Activated CD8-positive, alpha-beta memory T cell treated with anti-CD3 and anti-CD28 coated beads, Interleukin-2, amount 50 U/mL, for 48 hours (primary cell): ENCODE data around the gene VPS35L.
"Not testable (repeated sequence)": the region's sequence is repeated elsewhere in the genome, so short reads cannot be mapped to it uniquely, and the experiment has no call there.

Experiments
- DNase-seq: peaks from one replicate; pipeline ENCODE4 v3.0.0-alpha.2; 2020

Gene VPS35L

DNA sequence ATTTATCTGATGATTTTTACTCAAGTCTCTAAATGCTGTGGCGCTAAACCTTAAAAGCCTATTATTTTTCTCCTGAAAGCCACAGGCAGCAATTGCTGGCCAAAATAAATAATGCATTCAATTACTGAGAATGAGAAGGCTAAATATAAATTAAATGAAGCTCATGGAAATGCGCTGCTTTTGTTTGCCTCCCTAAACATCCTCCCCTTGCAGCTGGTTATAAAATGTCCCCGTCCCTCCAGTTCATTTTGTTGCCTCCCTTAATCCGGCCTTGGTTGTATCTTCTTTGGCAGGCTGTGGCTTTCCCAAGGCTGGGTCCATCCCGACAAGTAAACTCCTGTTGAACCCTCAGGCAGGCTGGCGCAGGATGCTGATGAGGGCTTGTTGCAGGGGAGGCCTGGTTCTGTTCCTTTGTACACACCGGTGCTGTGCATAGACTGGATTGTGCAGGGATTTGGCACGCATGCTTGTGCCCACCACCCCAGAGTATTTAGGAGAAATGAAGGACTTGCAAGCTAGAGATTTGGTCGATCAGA lies 99.8 kb downstream of the VPS35L start:
- DNase-seq, result no peak

DNA sequence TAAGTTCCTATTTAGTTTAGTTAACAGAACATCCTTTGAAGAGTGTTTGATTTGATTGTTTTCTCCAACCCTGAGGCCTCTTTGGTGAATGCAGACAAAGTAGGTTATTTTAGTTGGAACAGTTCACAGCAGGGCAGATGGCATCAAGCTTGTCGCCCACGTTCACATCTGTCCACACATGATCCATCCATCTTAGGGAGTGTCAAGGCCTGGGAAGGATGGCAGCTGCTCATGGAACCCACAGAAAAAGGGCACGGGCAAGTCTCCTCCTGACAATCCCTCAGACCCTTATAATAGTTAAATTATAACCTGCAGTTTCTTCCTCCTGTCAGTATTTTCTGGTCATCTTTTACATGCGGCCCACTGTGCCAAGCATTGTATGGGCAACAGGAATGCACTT lies 102.3 kb downstream of the VPS35L start:
- DNase-seq, result no peak

DNA sequence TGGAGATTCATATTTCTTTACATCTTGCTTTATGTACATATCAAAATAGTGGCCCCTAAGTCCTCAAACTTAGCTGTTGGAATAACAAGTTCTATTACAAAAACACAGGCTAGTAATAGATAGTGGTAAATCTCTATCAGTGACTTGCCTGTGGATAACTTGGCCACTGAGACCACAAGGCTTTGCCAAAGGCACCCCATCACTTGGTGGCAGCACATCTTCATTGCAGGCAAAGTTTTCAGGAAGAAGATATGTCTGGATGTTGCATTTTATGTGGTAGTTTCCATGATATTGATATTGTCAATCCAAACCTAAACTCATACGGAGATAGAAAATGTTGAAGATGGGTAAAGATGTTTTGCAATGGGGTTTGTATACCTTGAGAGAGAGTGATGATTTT lies 104.1 kb downstream of the VPS35L start:
- DNase-seq, result no peak

DNA sequence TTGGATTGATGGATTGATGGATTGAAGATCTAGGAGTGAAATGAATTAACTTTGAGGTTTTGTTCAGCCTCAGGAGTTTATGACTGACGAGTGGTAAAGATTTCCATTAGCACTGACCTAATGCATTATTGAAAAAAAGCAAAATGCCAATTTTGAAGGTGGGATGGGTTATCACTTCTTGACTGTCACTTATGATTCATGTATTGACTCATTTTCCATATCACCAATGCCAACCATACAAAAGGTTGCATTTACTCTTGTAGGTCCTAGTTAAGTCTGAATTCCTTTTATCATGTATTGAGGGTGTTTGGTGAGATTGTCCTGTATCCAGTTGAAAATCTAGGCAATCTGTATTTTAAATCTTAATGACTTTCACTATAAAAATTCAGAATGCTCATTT lies 104.9 kb downstream of the VPS35L start:
- no peak for DNase-seq

DNA sequence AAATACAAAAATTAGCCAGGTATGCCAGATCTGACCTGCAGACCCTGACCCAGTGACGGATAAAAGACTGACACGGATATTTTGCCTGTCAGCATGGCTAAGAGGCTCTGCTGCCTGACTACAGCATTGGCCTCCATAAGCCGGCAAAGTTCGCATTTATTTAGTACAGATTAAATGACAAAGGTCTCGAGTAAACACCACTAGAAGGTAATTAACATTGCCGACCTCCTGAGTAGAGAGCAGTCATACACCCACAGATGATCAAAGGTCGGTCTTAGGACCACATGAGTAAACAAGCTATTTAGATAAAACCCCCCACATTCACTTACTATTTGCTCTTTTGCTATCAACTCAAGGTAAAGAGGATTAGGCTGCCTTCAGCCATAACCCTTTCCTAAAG lies 106.8 kb downstream of the VPS35L start:
- no peak for DNase-seq

DNA sequence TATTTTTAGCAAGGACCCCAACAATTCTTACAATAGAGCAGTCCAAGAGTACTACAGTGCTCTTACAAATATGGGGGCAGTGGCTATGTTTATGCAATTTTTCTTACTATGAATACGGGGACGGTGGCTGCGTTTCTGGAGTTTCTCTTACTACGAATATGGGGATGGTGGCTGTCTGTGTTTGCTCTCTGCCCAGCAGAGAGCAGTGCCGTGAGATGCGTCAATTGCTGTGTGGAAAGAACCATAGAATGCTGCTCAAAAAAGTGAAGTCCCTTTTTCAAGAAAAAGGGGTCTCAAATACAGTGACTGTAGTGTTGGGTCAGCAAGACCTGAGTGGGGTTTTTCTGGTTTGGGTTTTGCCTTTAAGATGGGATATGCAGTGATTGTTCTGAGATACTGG lies 108.7 kb downstream of the VPS35L start:
- DNase-seq, result no peak

DNA sequence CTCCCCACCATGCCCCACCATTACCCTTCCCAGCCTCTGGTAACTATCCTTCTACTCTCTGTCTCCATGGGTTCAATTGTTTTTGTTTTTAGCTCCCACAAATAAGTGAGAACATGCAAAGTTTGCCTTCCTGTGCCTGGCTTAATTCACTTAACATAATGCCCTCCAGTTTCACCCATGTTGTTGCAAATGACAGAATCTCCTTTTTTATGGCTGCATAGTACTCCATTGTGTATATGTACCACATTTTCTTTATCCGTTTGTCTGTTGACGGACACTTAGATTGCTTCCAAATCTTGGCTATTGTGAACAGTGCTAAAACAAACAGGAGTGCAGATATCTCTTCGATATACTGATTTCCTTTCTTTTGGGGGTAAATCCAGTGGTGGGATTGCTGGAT lies 109.8 kb downstream of the VPS35L start:
- DNase-seq, result not testable (repeated sequence)

DNA sequence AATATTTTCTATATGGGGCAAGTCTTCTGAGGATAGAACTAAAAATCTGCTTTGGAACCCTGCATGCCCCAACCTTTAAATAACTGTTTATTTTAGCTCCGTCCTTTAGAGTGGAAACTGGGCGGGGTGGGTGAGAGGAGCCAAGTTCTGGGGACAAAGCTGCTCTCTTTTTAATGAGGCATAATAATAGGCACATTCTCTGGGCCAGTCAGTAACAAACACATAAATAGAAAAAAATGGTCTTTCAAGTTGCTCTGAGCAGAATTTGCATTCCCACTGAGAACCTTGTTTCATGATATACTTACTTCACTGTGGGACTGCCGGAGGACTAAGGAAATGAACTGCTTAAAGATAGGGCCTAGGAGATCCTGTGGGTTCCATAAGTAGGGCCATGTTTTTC lies 111.0 kb downstream of the VPS35L start:
- no peak for DNase-seq

DNA sequence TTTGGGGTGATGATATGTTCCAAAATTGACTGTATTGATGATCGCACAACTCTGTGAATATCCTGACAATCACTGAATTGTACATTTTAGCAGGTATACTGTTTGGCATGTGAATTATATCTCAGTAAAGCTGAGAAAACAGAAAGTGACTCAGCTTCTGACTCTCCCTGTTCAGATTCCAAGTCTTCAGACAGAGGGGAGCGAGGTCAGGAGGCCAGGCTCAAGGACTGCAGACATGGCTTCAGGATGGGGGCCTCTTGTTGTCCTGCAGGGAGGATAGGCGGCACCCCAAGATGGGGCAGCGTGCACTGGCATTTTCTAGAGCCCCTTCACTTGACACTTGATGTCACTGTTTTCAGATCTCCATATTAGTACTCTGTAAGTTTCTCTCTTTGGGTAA lies 116.9 kb downstream of the VPS35L start:
- DNase-seq, result no peak

DNA sequence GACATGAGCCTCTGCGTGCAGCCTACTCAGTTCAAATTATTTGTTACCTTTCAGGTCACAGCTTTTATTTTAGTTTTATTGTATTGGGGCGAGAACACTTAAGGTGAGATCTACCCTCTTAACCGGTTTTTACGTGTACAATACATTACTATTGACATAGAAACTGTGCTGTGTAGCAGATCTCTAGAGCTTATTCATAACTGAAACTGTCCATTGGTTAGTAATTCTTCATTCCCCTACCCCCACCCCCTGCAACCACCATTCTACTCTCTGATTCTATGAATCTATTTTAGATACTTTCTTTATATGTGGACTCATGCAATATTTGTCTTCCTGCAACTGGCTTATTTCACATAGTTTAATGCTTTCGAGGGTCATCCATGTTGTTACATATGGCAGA lies 119.0 kb downstream of the VPS35L start:
- no peak for DNase-seq

DNA sequence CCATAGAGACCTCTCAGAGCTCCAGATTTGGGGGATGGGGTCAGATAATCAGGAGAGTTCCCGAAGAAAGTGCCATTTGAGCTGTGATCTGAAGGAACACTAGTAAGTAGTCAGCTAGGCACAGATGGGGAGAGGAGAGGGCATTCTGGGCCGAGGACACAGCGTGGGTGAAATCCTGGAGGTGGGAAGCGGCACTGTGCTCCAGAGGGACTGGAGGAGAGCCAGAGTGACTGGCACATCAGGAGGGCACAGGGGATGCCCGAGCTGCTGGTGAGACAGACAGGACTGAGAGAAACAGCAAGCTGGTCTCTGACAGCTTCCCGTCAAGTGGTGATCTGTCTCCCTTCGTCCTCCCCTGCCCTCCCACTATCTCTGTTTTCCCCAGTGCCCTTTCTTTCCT lies 121.9 kb downstream of the VPS35L start:
- DNase-seq, result no peak

DNA sequence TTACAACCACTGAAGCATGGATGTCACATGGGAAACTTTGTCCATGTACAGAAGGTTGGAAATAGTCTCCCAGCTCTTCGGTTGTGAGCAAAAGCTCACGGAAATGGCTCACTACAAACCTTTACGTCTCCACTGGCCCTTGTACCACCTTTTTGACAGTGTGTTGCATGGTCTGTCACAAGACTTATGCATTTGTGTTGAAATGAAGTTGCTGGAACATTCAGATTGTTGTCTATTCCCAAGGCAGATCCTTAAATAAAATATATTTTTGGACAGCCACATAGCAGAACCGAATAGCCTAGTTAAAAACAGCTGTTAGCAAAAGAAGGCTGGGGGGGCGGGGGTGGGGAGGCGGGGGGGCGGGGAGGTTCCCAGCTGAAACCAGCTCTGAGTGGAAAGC lies 123.3 kb downstream of the VPS35L start:
- DNase-seq, result no peak

DNA sequence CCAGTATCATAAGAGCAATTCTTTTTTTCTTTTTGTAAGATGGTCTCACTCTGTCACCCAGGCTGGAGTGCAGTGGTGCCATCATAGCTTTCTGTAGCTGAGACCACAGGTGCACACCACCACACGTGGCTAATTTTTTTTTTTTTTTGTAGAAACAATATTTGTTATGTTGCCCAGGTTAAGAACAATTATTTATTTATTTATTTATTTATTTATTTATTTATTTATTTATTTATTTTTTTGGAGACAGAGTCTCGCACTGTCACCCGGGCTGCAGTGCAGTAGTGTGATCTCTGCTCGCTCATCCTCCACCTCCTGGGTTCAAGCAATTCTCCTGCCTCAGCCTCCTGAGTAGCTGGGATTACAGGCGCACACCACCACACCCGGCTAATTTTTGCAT lies 123.8 kb downstream of the VPS35L start:
- not testable (repeated sequence) for DNase-seq

DNA sequence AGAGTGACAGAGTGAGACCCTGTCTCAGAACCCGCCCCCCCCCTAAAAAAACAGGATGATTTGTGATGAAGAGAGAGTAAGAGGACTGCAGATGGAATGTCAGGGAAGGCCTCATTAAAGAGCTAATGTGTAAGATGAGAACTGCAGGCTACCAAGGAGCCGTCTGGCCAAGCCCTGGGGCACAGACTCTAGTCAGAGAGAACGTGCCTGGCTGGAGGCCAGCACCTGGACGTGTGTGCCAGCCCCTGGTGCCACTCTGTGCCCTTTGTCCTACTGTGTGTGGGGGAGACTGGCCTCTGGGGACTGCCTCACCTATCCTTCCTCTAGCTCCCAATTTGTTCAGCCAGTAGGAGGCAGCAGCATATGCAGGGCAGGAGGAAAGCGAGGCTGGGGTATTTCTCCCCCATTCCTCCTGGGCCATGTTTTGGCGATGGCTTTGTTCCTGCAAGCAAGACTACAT lies 125.4 kb downstream of the VPS35L start:
- DNase-seq, result no peak

DNA sequence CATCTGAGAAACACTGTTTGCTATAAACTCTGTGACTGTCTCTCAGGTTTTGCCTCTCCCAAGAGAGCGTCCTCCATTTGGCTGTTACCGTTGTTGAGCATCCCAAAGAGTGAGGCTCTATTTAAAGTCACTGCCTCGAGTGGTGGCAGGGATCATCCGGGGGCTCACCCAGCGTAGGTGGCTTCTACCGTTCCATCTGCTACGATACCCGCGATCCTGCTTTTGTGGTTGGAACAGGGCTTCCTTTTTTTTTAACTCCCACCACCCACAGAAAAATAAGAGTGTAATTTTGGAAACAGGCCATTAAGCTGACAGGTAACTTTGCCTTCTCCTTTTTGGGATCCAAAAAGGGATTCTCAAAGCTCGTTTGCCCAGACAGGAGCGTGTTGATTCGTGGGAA lies 126.1 kb downstream of the VPS35L start:
- DNase-seq, result no peak

DNA sequence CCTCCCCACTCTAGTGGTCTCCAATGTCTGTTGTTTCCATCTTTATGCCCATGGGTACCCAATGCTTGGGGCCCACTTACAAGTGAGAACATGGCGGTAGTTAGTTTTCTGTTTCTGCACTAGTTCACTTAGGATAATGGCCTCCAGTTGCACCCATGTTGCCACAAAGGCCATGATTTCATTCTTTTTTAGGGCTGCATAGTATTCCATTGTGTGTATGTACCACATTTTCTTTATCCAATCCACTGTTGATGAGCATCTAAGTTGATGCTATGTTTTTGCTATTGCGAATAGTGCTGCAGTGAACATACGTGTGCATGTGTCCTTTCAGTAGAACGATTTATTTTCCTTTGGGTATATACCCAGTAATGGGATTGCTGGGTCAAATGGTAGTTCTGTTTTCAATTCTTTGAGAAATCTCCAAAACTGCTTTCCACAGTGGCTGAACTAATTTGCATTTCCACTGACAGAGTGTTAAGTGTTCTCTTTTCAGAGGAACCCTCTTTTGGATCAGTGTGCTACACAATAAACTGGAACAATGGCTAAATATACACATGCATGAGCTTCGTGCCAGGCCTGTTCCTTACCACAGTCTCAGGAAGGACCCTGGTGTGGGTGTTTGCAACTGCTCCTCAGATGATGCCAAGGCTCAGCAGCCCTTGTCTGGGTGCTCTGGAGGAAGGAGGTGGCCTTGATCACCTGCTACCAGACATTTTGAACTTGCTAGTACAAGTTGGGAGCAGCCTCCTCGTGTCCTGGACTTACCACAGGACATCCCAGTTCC lies 128.1 kb downstream of the VPS35L start:
- no peak for DNase-seq

DNA sequence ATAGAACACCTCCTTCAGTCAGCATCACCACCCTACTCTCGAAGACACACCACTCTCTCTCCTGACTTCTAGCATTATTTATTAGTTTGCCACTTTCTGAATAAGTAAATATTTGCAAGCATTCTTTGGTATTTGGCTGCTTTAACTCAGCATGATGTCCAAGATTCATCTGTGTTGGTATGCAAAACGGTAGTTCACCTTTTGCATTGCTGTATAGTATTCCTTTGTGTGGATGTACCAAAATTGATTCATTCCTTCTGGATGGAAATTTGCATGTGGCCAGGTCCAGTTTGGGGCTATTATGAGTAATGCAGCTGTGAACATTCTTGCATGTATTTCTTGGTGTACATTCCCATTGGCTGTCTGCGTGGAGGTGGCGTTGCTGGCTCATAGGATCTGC lies 129.7 kb downstream of the VPS35L start:
- DNase-seq, result no peak

DNA sequence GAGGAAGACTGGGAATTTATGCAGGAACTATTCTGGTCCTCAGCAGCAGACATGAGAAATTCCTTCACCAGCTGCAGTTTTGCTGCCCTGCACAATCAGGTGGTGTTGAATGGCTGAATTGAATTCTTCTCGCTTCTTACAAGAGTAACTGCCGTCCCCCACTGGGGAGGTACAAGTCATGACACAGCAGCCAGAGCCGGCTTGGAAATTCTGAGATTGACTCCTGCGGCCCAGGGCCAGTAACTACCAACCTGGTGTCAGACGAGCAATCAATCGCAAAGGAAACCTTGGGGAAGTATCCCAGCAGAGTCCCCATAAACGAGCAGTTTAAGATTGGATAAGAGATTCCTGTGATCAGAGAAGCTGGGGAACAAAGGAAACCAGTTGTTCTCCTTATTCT lies 131.8 kb downstream of the VPS35L start:
- DNase-seq, result no peak

DNA sequence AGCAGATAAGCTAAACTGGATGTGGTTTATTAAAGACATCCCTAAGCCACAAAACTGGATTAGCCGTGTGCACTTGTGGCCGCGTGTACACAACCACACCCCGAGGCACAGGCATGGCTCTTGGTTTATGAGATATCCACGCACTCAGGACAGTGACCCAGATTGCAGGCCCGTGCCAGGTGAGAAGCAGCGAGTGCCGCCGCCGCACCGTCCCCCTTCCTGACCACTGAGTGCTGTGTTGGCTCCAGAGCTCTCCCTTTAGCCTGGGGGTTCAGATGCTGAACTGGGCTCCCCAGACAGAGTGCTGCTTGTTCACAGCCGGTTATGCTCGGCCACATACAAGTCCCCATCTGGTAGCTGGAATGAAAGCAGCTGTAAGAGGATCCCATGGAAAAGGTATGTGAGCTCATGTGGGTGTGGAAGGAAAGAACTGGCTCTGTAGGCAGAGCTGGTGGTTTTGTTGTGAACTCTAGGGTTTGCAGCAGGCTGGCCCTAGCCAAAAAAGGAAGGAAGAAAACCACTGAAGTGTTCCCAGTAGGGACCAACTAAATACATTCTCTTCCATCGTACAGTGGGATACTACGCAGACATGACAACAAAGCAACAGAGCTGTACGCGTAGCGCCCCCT lies 133.0 kb downstream of the VPS35L start:
- DNase-seq, result no peak

DNA sequence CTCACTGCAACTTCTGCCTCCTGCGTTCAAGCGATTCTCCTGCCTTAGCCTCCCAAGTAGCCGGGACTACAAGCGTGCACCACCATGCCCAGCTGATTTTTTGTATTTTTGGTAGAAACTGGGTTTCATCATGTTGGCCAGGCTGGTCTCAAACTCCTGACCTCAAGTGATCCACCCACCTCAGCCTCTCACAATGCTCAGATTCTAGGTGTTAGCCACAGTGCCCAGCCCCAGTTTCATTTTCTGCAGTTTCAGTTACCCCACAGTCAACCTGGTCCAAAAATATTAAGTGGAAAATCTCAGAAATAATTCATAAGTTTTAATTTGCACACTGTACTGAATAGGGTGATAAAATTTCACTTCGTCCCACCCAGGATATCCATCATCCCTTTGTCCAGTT lies 133.8 kb downstream of the VPS35L start:
- DNase-seq, result no peak

DNA sequence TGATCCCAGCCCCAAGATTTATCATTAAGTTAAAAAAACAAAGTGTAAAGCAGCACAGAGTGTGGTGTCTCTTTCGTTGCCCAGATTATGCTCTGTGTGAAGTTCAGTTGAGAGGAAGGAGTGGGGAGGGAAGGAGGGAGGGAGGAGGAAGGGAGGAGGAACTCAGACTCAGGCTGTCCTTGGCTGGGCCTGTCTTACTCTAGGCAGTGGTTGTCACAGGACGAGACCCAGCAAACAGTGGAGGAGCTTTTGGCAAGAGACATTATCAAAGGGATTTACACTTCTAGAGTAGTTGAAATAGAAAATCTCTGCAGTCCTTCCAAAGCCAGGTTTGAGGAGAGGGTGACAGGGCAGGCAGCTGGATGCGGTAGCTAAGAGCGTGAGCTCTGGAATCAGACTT lies 134.7 kb downstream of the VPS35L start:
- no peak for DNase-seq

DNA sequence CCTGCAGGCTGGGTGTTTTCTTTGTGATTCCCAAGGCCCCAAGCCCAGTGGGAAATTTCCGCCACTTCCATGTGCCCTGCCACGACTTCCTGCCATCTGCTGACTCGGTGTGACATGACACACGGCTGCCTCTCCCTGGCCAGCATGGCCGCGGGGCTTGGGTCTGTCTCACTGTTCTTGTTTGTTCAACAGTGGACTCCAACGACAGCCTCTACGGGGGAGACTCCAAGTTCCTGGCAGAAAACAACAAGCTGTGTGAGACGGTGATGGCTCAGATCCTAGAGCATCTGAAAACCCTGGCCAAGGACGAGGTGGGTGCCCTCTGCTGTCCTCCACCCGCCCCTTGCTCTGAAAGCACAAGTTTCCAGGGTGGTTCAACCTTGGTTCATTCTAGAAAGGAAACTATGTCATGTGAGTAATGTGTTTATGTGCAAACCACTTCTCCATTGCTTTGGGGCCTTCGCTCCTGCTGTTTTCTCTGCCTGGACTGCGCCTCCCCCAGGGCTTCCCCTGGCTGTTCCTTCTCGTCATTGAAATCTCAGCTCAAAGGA lies 135.7 kb downstream of the VPS35L start:
- DNase-seq, result no peak

DNA sequence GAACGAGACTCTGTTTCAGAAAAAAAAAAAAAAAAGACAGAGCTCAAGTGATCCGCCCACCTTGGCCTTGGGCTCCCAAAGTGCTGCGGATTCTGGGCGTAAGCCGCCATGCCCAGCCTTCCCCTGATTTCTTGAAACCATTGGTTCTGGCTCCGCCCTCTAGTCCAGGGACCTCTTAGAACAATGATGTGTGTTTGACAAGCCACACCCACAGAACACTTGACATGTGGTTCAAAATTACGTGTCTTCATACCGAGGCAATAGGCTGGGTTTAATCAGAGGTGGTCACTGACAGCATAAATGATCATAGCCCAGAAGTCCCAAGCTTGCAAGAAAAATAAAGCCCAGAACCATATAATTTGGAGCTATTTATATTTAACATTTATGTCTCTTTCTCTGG lies 139.5 kb downstream of the VPS35L start:
- DNase-seq, result no peak

DNA sequence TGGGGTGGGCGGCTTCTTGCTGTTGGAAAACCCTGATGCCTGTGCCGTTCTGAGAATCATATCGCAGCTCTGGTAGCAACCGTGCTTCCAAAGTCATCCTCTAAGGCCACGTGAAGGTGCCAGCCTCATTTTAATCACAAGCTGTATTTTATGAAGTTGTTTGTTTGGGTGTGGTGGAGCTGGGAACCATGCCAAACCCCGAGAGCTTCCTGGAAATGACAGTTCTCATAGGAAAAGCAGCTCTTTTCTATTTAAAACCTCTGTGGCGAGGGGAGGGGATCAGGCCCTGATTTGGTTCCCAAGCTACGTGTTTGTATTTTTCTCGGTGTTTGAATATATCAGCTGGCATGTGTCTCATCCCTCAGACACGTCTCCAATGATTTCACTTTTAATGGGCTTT lies 140.8 kb downstream of the VPS35L start:
- no peak for DNase-seq
